ENCODE results near the gene ZSCAN10.

Gene ZSCAN10

DNA sequence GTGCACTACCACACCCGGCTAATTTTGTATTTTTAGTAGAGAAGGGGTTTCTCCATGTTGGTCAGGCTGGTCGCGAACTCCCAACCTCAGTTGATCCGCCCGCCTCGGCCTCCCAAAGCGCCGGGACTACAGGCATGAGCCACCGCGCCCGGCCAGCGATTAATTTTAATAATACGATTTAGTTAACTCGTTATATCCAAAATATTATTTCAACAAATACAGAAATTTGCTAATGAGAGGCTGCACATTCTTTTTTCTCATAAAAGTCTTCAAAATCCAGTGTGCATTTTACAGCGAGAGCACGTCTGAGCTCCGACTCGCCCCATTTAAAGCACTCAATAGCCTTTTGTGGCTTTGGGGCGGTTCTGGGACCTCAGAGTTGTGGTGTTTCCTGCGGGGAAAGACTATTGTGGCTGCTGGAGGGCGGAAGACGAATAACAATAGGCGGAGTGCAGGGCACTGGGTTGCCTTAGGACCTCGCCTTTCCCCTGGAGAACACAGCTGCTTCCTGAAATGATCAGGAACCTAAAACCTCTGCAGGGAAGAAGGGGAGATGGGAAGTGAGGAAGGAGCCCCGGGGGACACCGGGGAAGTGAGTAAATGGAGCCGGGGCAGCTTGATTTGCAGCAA is 2.9 kb upstream of the ZSCAN10 start:
- no peak for DNase-seq

DNA sequence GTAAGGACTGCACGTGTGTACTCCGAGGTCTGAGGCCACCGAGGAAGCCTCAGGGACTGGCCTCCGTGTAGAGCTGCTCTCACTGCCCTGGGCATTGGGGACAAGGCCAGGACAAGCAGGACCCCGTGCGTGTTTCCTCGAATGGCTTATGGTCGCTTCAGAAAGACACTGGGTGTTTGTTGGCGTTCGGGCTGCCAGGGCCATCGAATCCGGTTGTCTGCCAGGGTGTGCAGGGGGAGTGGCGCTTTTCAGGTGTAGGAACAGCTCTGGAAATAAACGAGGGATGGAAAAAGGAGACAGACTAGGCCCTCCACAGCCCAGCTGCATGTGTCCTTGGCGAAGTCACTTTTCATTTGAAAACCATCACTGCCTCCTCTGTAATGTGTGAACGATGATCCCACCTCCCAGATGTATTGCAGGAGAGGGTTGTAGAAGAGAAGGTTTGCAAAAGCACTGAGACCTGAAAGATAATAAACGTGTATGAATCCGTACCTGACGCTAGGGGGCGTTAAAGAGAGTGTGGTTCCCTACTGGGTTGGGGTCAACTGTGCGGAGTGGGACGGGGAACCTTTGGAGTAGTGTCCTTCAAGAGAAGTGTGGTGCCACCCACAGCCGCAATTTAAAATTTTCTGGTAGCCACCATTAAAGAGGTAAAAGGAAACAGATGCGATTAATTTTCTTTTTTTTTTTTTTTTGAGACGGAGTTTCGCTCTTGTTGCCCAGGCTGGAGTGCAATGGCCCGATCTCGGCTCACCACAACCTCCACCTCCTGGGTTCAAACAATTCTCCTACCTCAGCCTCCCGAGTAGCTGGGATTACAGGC is 2.1 kb upstream of the ZSCAN10 start:
- no peak for DNase-seq

DNA sequence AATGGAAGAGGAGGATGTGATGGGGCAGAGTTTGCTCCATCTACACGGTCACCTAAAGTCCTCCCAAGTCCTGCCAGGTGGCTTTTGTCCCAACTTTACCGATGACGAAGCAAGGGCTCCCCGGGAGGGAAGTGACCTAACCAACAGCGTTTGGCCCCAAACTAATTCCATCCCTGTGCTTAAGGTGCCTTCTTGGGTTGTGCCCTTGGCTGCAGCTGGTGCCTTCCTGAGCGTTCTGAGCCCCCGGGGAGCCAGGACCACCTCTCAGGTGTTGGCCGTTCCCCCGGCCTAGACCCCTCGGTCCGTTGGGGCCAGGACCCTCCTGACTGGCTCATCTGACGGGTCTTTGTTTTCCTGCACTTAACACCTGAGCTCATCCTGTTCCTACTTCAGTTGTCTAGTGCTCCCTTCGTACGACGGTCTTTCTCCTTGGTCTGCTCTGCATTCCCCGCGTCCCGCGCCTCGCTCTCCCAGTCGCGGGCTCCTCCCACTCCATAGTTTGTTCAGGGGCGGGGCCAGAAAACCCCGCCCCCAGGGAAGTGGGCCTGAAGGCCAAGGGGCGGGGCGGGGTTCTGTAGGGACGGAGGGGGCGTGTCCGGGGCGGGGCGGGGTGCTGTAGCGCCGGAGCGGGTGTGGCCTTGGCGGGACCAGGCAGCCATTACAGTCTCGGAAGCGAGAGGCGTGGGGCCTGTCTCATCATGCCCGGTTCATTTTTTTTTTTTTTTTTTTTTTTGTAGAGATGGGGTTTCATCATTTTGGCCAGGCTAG is 822 bp upstream of the ZSCAN10 start:
- peak; percentile 36 for DNase-seq

DNA sequence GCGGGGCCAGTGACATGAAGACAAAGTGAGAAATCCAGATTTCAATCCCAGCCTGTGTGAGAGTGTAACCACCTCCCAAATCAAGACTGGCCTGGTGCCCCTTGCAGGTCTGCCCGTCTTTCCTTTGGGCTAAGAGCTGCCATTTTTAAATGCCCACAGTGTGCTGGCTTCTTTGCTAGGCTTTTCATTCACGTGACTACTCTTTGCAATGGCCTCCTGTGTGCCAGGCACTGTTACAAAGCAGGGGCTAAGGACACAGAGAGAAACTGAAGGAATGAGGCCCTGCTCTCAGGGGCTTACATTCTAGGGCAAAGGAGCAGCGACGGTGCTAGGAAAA is 269 bp upstream of the ZSCAN10 start:
- no peak for DNase-seq

DNA sequence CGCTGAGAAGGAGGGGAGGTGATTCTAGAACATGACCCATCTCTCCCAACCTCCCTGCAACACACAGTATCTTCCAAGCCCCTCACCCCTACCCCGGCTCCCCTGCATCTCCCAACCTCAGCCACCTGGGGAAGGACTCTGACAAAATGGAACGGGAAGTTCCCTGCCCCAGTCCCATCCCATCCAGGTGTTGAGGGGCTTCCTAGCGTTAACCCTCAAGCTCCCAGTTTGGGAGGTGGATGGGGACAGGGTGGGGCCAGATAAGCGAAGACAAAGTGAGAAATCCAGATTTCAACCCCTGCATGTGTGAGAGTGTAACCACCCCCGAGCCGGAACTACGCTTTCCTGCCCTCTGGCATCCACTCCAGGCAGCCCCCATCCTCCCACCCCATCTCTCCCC is 1.8 kb downstream of the ZSCAN10 start:
- DNase-seq, result no peak

DNA sequence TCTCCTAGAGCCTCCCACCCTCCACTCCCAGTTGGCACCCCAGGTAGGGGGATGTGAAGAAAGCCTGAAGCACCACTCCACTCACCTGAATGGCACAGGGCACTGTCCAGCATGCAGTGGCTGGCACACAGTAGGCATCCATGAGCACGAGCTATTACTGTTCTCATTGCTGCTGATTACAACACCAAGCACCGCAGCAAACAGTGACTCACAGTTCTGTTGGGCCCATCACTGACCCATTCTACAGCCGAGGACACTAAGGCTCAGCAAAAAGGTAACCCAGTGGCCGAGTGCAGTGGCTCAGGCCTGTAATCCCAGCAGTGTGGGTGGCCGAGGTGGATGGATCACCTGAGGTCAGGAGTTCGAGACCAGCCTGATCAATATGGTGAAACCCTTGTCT is 2.7 kb downstream of the ZSCAN10 start:
- DNase-seq, result no peak

DNA sequence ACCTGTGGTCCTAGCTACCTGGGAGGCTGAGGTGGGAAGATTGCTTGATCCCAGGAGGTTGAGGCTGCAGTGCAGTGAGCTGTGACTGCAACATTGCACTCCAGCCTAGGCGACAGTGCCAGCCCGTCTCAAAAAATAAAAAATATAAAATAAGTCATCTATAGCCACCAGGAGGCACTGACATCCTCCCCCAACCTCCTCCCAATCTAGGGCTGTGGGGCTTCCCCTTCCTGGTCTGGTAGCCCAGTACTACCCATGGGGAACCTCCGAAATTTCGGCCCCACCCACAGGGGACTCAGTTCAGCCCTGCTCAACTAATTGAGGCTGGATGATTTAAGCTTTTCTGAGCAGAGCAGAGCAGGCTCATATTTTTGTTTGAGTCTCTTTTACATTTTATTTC is 3.2 kb downstream of the ZSCAN10 start:
- no peak for DNase-seq

DNA sequence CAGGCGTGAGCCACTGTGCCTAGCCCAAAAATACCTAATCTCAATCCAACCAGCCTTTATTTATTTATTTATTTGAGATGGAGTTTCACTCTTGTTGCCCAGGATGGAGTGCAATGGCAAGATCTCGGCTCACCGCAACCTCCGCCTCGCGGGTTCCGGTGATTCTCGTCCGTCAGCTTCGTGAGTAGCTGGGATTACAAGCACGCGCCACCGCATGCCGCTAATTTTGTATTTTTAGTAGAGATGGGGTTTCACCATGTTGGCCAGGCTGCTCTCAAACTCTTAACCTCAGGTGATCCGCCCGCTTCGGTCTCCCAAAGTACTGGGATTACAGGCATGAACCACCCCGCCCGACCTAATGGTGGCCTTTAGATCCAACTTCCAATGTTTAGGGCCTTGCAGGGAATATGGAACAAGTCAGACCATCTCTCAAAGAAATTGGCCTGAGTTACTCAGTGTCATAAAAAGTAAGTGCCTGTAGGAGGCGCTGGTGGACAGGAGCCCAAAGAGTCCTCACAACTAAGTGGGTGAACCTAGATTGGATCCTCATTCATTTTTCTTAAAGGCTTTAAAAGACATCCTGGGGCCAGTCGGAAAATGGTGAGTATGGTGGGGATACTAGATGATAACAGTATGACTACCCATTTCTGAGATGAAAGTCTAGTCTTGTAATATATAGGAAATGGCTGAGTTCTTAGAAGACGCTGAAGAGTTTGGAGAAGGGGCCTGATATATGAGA is 4.6 kb downstream of the ZSCAN10 start:
- DNase-seq, result no peak

DNA sequence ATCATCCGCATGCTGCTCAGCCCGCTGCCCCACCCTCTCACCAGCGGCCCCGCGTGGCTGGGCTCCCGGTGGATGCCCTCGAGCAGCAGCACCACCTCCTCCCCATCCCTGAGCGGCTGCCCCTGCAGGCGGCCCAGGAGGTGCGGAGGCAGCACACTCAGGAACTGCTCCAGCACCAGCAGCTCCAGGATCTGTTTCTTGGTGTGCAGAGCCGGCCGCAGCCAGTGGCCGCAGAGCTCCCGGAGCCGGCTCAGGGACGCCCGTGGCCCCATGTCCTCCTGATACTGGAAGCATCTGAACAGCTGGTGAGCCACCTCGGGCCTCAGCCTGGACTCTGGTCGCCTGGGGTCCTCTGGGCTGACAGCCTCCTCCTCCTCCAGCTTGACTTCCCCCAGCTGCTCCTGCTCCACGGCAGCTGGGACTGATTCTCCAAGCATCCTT is 6.6 kb downstream of the ZSCAN10 start:
- DNase-seq, result no peak

DNA sequence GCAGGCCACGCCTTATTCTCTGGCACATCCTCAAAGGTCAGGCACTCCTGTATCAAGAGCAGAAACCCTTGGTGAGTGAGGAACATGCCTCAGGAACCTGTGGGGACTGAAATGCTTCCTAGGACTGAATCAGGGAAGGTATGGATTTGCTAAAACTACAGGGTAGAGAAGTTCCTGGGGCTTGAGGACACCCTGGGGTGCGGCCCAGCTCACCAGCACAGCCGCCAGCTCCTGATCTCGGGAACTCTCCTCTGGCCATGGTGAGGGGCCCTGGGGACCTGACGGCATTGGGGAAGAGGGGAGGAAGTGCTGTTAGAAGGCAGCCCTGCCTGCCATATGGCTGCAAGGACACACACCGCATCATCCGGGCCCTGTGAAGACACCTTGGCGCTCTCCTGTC is 7.5 kb downstream of the ZSCAN10 start:
- no peak for DNase-seq

DNA sequence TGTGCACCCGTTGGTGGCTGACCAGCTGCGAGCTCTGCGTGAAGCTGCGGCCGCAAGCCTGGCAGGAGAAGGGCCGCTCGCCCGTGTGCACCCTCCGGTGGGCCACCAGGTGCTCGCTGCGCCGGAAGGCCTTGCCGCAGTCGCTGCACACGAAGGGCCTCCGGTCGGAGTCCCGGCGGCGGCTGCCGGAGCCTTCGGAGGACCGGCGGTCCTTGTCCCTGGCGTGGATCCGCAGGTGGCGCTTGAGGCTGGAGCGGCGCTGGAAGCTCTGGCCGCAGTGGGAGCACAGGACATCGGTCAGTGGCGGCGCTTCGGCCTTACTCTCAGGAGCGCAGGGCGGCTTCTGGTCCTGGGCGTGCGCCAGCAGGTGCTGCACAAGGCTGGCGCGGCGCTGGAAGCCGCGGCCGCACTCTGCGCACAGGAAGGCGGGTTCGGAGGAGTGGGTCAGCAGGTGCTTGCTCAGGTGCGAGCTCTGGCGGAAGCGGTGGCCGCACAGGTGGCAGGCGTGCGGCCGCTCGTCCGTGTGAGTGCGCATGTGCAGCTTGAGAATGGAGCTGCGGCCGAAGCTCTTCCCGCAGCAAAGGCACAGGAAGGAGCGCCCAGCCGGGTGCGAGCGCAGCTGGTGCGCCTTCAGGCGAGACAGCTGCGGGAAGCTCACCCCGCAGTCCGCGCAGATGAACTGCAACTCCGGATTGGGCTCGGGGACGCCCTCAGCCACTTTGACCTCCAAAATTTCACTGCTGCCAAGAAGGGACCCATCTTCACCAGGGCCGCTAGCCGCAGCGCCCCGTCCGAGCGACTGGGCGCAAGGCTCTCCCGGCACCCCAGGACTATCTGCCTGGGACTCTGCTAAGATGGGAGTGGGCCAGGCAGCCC is 9.1 kb downstream of the ZSCAN10 start:
- DNase-seq, result no peak

DNA sequence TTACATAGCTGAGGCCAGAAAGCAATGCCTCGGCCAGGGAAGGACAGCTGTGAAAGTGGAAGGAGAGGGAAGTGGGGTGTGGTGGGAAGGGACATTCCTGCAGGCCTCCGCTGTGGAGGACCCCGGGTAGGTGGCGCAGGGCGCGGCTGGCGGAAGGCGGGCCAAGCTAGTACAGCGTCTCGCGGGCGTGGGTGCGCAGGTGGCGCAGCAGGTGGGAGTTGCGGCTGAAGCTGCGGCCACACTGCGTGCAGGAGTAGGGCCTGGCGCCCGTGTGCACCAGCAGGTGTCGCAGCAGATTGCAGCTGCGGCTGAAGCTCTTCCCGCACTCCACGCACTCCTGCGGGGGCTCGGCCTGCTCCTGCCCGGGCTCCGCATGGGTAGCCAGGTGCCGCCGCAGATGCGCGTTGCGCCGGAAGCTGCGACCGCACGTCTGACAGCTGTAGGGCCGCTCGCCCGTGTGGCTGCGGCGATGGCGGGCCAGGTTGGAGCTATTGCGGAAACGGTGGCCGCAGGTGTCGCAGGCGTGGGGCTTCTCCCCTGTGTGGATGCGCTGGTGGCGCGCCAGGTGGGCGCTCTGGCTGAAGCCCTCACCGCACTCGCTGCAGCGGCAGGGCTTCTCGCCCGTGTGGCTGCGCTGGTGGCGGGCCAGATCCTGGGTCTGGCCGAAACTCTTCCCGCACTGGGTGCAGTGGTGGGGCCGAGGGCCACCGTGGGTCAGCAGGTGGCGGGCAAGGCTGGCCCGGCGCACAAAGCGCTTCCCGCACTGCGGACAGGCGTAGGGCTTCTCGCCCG is 10.0 kb downstream of the ZSCAN10 start:
- no peak for DNase-seq

DNA sequence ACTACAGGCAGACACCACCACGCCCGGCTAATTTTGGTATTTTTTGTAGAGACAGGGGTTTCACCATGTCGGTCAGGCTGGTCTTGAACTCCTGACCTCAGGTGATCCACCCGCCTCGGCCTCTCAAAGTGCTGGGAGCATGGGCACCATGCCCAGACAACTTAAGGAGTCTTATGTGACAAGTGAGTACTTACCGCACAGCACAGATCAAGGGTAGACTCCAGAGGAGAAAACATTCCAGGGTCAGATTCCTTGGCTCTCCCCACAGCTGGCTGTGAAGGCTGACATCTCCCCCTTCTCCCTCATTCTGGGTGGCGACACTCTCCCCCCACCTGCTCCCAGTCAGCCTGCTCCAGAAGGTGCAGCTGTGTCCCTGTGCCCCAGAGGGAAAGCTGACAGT is 10.6 kb downstream of the ZSCAN10 start:
- no peak for DNase-seq

DNA sequence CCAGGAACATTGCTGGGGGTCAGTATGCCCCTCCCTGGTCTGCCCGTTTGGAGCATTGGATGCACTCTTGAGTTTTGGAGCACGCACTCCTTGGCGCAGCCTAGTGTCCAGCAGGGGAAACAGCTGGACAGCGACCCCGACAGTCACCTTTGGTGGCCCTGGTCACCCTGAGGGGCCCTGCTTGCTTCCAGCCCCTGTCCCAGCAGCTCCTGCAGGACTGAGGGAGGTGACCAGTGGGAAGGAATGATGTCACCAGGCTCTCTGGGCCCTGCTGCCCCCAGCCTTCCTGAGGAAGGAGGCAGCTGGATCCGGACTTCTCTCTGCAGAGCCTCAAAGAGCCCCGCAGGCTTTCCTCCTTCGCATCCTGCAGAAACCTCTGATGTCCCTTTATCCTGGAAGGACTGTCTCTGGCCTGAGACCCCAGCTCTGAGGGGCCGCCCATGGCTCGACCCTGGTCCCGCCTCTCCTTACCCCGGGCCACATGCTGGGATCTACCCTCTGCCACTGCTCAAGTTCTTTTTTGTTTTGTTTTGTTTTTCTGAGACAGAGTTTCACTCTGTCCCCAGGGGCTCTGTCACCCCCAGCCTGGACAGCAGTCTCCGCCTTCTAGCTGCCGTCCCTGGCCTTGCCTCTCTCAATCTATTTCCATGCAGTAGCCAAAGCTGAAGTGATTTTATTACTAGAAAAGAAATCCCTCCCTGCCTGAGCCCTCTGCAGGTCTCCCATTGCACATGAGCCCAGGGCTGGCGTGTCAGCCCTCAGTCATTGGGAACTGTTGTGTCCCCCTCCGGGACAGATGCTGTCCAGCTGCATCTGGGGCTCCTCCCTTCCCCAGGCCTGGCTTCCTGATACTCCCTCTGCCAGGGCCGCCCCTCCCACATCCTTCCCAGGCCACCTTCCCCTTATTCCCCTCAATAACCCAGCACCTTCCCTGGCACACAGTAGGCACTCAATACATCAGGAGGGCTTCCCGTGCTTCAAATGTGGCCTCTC is 11.6 kb downstream of the ZSCAN10 start:
- no peak for DNase-seq

DNA sequence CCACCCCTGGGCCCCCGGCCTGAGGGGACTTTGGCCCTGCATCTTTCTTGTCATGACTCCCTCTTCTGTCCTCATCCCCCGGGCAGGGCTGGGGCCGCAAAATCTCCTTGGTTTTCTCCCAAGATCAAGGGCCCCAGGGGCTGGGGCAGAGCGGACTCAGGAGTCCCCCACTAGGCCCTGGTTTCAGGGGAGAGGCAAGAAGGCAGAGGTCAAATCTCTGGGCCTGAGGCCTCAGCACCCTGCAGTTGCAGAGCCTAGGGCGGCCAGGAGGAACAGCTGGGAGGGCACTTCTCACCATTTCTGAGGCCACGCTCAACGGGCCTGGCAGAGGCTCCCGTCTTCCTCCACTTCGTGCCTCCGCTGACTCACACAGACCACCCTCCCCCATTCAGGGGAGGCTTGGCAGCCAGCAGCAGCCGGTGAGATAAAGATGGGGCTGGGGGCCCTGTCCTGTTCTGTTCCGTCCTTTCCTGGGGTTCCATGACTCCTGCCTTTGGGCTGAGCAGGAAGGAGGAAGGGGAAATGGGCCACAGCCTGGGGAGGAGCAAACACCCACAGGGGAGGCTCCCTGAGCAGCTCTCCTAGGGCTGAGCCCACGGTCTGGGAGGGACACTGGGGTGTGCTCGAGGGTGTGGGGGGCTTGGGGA is 12.4 kb downstream of the ZSCAN10 start:
- no peak for DNase-seq

DNA sequence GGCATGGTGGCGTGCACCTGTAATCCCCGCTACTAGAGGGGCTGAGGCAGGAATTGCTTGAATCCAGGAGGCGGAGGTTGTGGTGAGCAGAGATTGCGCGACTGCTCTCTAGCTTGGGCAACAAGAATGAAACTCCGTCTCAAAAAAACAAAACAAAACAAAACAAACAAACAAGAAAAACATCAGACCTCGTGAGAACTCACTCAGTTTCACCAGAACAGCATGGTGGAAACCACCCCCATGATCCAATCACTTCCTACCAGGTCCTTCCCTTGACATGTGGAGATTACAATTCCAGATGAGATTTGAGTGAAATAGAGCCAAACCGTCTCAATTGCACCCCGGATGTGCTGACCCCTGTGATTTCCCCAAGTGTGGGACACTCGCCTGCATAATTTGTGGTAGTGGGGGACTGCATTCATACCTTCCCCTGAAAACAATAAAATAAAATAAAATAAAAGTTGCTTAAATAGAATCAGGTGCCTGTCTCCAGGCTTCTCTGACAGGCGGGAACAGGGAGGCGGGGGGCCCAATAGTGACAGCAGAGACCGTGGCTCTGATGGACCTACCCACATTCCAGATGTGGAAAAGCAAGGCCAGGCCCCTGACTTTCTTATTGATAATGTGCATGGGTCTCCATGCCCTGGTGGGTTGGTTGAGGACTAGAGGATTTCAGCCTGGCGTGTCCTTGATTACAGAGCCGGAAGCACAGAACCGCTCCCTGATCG is 13.1 kb downstream of the ZSCAN10 start:
- no peak for DNase-seq

DNA sequence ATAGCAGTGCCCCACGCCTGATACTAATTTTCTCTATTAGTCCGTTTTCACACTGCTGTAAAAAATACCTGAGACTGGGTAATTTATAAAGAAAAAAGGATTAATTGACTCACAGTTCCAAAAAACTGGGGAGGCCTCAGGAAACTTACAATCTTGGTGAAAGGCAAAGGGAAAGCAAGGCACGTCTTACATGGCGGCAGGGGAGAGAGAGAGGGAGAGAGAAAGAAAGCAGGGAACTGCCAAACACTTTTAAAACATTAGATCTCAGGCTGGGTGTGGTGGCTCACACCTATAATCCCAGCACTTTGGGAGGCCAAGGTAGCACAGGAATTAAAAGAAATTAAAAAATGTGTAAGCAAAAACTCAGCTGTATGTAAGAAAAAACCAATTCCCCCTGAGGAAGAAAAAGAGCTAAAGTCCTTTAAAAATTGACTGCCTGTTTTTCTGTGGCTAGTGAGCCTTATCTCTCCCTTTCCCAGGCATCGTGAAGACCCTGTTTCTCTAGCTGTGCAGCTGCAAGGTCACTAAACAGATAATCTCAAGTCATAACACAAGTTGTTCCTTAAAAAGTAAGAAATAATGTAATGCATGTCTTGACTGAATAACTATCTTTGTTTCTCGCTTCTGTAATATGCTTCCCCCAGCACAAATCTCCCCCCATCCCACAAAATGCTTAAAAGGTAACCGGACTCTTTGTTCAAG is 14.0 kb downstream of the ZSCAN10 start:
- no peak for DNase-seq

DNA sequence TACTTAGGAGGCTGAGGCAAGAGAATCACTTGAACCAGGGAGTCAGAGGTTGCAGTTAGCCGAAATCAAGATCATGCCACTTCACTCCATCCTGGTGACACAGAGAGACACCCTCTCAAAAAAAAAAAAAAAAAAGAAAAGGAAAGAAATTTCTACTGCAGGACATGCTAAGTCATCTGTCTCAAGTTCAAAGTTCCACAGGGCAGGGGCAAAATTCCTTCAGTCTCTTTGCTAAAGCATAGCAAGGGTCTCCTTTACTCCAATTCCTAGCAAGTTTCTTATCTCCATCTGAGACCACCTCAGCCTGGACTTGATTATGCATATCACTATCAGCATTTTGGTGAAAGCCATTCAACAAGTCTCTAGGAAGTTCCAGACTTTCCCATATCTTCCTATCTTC is 14.6 kb downstream of the ZSCAN10 start:
- no peak for DNase-seq

Measured in NCI-H1048 (cell line).